ENCODE measurements around the gene LRRC66. TPM values are rescaled to one million over a fixed set of nuclear protein-coding genes. Genes with fewer than 3 reads are reported as not detected.

Gene LRRC66
- total and polyA plus RNA-seq, 2 of the 8 experiments (the other 6 are each of a cell fraction or from before 2014, with no cell fraction given): 0.05 to 0.11 TPM

DNA sequence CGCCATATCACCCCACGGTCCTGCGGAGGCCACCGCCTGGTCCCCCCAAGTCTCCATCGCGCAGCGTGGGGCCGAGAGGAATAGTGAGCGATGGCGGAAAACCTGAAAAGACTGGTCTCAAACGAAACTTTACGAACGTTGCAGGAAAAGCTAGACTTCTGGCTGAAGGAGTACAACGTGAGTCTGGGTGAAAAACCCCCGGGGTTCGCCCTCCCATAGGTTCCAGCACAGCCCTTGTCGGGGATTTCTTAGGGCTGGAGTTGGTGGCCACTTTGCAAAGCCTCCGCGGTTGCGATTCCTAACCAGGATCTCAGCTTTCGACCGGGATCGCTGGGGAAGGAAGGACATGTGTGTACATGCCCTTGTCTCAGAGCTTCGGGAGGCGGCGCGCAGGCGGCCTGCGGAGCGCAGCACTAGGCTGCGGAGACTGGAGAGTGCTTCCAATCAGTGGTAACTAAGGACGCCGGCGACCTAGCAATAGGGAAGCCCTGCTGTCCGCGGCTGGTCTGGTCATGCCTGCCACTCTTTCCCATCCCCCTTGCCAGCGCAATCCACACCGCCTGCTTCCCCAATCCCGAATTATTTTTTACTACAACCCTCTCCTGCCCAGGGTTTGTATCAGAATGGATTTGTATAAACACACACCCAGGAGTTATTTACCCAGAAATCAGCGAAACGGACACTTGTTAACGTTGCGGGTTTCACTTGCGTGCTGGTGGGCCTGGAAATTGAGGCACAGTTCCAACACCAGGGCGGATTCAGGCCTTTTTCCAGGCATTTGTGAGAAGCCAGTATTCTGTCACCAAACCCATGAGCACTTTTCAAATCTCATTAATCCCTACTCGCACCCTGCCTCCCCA, 31.7 kb upstream of the LRRC66 start (continued):
- TF ChIP-seq BRCA1 (IDR thresholded peaks at IDR 0.05; ENCODE audit: low read depth, low read length): no peak
- no peak for TF ChIP-seq FOSL1 (IDR thresholded peaks at IDR 0.05; ENCODE audit: insufficient read depth, low read depth, low read length)
- TF ChIP-seq GTF2F1 (IDR thresholded peaks at IDR 0.05; ENCODE audit: borderline replicate concordance, low read depth, low read length): no peak
- TF ChIP-seq EZH2 (IDR thresholded peaks at IDR 0.05; ENCODE audit: low read depth, low read length, severe bottlenecking): peak; percentile 33
- TF ChIP-seq, protein P1, sequence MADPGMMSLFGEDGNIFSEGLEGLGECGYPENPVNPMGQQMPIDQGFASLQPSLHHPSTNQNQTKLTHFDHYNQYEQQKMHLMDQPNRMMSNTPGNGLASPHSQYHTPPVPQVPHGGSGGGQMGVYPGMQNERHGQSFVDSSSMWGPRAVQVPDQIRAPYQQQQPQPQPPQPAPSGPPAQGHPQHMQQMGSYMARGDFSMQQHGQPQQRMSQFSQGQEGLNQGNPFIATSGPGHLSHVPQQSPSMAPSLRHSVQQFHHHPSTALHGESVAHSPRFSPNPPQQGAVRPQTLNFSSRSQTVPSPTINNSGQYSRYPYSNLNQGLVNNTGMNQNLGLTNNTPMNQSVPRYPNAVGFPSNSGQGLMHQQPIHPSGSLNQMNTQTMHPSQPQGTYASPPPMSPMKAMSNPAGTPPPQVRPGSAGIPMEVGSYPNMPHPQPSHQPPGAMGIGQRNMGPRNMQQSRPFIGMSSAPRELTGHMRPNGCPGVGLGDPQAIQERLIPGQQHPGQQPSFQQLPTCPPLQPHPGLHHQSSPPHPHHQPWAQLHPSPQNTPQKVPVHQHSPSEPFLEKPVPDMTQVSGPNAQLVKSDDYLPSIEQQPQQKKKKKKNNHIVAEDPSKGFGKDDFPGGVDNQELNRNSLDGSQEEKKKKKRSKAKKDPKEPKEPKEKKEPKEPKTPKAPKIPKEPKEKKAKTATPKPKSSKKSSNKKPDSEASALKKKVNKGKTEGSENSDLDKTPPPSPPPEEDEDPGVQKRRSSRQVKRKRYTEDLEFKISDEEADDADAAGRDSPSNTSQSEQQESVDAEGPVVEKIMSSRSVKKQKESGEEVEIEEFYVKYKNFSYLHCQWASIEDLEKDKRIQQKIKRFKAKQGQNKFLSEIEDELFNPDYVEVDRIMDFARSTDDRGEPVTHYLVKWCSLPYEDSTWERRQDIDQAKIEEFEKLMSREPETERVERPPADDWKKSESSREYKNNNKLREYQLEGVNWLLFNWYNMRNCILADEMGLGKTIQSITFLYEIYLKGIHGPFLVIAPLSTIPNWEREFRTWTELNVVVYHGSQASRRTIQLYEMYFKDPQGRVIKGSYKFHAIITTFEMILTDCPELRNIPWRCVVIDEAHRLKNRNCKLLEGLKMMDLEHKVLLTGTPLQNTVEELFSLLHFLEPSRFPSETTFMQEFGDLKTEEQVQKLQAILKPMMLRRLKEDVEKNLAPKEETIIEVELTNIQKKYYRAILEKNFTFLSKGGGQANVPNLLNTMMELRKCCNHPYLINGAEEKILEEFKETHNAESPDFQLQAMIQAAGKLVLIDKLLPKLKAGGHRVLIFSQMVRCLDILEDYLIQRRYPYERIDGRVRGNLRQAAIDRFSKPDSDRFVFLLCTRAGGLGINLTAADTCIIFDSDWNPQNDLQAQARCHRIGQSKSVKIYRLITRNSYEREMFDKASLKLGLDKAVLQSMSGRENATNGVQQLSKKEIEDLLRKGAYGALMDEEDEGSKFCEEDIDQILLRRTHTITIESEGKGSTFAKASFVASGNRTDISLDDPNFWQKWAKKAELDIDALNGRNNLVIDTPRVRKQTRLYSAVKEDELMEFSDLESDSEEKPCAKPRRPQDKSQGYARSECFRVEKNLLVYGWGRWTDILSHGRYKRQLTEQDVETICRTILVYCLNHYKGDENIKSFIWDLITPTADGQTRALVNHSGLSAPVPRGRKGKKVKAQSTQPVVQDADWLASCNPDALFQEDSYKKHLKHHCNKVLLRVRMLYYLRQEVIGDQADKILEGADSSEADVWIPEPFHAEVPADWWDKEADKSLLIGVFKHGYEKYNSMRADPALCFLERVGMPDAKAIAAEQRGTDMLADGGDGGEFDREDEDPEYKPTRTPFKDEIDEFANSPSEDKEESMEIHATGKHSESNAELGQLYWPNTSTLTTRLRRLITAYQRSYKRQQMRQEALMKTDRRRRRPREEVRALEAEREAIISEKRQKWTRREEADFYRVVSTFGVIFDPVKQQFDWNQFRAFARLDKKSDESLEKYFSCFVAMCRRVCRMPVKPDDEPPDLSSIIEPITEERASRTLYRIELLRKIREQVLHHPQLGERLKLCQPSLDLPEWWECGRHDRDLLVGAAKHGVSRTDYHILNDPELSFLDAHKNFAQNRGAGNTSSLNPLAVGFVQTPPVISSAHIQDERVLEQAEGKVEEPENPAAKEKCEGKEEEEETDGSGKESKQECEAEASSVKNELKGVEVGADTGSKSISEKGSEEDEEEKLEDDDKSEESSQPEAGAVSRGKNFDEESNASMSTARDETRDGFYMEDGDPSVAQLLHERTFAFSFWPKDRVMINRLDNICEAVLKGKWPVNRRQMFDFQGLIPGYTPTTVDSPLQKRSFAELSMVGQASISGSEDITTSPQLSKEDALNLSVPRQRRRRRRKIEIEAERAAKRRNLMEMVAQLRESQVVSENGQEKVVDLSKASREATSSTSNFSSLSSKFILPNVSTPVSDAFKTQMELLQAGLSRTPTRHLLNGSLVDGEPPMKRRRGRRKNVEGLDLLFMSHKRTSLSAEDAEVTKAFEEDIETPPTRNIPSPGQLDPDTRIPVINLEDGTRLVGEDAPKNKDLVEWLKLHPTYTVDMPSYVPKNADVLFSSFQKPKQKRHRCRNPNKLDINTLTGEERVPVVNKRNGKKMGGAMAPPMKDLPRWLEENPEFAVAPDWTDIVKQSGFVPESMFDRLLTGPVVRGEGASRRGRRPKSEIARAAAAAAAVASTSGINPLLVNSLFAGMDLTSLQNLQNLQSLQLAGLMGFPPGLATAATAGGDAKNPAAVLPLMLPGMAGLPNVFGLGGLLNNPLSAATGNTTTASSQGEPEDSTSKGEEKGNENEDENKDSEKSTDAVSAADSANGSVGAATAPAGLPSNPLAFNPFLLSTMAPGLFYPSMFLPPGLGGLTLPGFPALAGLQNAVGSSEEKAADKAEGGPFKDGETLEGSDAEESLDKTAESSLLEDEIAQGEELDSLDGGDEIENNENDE (IDR thresholded peaks at IDR 0.05; ENCODE audit: insufficient replicate concordance, low read length): no peak
- peak; percentile 90 to 97; a peak in 2 of 4 replicates for TF ChIP-seq SIN3A (conservative IDR thresholded peaks at IDR 0.05 in 1 of 2, IDR thresholded peaks at IDR 0.05 in 1 of 2; ENCODE audit: low read depth in 1 of 2, low read length in 2 of 2)
- TF ChIP-seq MAFK (IDR thresholded peaks at IDR 0.05; ENCODE audit: low read depth, low read length): no peak
